Esophagus squamous epithelium (tissue), 4 donors: ENCODE measurements around the gene CNDP2.

Source experiments
- CTCF ChIP-seq, 6 experiments: fragments of 450-650 bp in 4 of 6; fragments of 200-600 bp in 2 of 6; sonication (generic) in 2 of 6; IDR thresholded peaks; one replicate each; pipeline ENCODE4 v1.5.1; 2016 to 2019; ENCODE audit warnings: antibody characterized with exemption in 6 of 6, mild to moderate bottlenecking in 4 of 6, moderate library complexity in 4 of 6
- POLR2A ChIP-seq, 4 donors: fragments of 450-650 bp; IDR thresholded peaks; one replicate each; pipeline ENCODE4 v1.6.1; 2017; ENCODE audit warnings: antibody characterized with exemption in 4 of 4, mild to moderate bottlenecking in 4 of 4, moderate library complexity in 3 of 4

DNA sequence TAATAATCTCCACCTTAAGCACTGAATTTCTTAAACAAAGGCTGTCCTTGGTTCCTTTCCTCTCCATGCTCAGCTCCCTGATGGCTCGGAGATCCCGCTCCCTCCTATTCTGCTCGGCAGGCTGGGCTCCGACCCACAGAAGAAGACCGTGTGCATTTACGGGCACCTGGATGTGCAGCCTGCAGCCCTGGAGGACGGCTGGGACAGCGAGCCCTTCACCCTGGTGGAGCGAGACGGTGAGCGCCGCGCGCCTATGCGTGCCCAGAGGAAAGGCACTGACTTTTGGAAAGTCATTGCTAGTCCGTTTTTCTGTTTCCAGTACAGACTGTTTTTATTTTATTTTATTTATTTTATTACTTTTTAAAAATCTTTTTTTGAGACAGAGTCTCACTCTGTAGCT lies 9.6 kb downstream of the CNDP2 start:
- TF ChIP-seq POLR2A (IDR thresholded peaks at IDR 0.05) (no peak), CTCF (IDR thresholded peaks at IDR 0.05) (no peak)
